Lower leg skin (tissue), 3 donors: ENCODE measurements around the gene SCN4B.

Source experiments
- POLR2A ChIP-seq, 2 donors: fragments of 450-650 bp; IDR thresholded peaks; one replicate each; pipeline ENCODE4 v1.6.1; 2016 to 2017; ENCODE audit warnings: antibody characterized with exemption in 2 of 2, mild to moderate bottlenecking in 1 of 2, moderate library complexity in 1 of 2
- TF ChIP-seq, protein P1 (sequence below), 3 donors: fragments of 450-650 bp; IDR thresholded peaks; one replicate each; pipeline ENCODE4 v1.5.1; 2016; ENCODE audit warnings: antibody characterized with exemption in 3 of 3, mild to moderate bottlenecking in 3 of 3, moderate library complexity in 2 of 3

DNA sequence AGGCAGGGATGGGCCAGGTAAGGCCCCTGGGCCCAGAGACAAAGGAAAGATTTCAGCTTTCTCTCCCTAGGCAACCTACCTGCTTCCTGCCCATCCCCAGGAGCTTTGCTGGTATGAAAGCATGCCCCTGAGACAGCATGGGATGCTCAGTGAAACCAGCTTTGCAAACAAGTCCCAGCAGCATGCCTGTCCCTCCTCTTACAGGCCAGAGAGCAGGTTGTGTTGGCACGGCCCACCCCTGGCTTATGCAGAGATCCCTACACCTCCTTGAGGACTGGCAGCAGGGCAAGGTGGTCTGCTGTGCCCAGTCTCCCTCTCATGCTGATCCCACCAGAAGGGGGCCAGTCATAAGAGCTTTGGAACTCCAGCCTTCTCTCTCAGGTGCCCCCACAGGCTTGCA, 3.1 kb downstream of the SCN4B start:
- TF ChIP-seq, protein P1, sequence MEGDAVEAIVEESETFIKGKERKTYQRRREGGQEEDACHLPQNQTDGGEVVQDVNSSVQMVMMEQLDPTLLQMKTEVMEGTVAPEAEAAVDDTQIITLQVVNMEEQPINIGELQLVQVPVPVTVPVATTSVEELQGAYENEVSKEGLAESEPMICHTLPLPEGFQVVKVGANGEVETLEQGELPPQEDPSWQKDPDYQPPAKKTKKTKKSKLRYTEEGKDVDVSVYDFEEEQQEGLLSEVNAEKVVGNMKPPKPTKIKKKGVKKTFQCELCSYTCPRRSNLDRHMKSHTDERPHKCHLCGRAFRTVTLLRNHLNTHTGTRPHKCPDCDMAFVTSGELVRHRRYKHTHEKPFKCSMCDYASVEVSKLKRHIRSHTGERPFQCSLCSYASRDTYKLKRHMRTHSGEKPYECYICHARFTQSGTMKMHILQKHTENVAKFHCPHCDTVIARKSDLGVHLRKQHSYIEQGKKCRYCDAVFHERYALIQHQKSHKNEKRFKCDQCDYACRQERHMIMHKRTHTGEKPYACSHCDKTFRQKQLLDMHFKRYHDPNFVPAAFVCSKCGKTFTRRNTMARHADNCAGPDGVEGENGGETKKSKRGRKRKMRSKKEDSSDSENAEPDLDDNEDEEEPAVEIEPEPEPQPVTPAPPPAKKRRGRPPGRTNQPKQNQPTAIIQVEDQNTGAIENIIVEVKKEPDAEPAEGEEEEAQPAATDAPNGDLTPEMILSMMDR (IDR thresholded peaks at IDR 0.05): no peak
- no peak for TF ChIP-seq POLR2A (IDR thresholded peaks at IDR 0.05)
